Mesendoderm (in vitro differentiated cells): ENCODE measurements around the gene CD38. TPM values are rescaled to one million over a fixed set of nuclear protein-coding genes. Genes with fewer than 3 reads are reported as not detected.
"Not testable (repeated sequence)": the region's sequence is repeated elsewhere in the genome, so short reads cannot be mapped to it uniquely, and the experiment has no call there.

ENCODE experiments used
- DNase-seq: peaks from one replicate; pipeline ENCODE4 v3.0.0; 2013
- H2AK5ac ChIP-seq: 2 replicates; pipeline ENCODE4 v1.6.1; 2013; ENCODE audit warnings: low read length, inconsistent platforms
- H2BK120ac ChIP-seq: 2 replicates; pipeline ENCODE4 v1.6.1; 2013; ENCODE audit warnings: low read depth, mild to moderate bottlenecking, low read length, moderate library complexity, mixed read lengths
- H2BK15ac ChIP-seq: replicated peaks from 2 replicates; pipeline ENCODE4 v1.6.1; 2013; ENCODE audit warnings: low read depth, mild to moderate bottlenecking, moderate library complexity
- H2BK5ac ChIP-seq: 2 replicates; pipeline ENCODE4 v1.6.1; 2013; ENCODE audit warnings: low read length, inconsistent platforms
- H3K18ac ChIP-seq: 2 replicates; pipeline ENCODE4 v1.6.1; 2013; ENCODE audit warnings: mild to moderate bottlenecking, low read length, mixed read lengths
- H3K23ac ChIP-seq: one replicate; pipeline ENCODE4 v1.6.1; 2013; ENCODE audit warnings: low read length
- H3K27ac ChIP-seq: 2 replicates; pipeline ENCODE4 v1.5.1; 2013; ENCODE audit warnings: low read depth, mild to moderate bottlenecking, inconsistent platforms, low read length, moderate library complexity
- H3K27me3 ChIP-seq: 2 replicates; pipeline ENCODE4 v1.6.1; 2013; ENCODE audit warnings: low read length, control low read depth, mild to moderate bottlenecking, inconsistent platforms; ENCODE audit not compliant: insufficient read depth, poor library complexity
- H3K36me3 ChIP-seq: 2 replicates; pipeline ENCODE4 v1.6.1; 2013; ENCODE audit warnings: low read length, inconsistent platforms; ENCODE audit not compliant: control insufficient read depth, insufficient read depth
- H3K4ac ChIP-seq: one replicate; pipeline ENCODE4 v1.6.1; 2013; ENCODE audit warnings: low read depth, mild to moderate bottlenecking, low read length, moderate library complexity
- H3K4me1 ChIP-seq: 2 replicates; pipeline ENCODE4 v1.6.1; 2013; ENCODE audit warnings: low read depth, low read length, inconsistent platforms; ENCODE audit not compliant: control insufficient read depth
- H3K4me2 ChIP-seq: 2 replicates; pipeline ENCODE4 v1.6.1; 2013; ENCODE audit warnings: low read length
- H3K4me3 ChIP-seq: 2 replicates; pipeline ENCODE4 v1.5.1; 2013; ENCODE audit warnings: mild to moderate bottlenecking, low read length
- H3K56ac ChIP-seq: one replicate; pipeline ENCODE4 v1.6.1; 2013; ENCODE audit warnings: low read length
- H3K79me1 ChIP-seq: 2 replicates; pipeline ENCODE4 v1.6.1; 2013; ENCODE audit warnings: low read length, inconsistent platforms
- H3K79me2 ChIP-seq: 2 replicates; pipeline ENCODE4 v1.6.1; 2013; ENCODE audit warnings: mild to moderate bottlenecking, low read length; ENCODE audit not compliant: control insufficient read depth, insufficient read depth
- H3K9ac ChIP-seq: 2 replicates; pipeline ENCODE4 v1.6.1; 2013; ENCODE audit warnings: low read length, inconsistent platforms
- H4K5ac ChIP-seq: one replicate; pipeline ENCODE4 v1.6.1; 2013; ENCODE audit warnings: low read length
- H4K8ac ChIP-seq: one replicate; pipeline ENCODE4 v1.6.1; 2013; ENCODE audit warnings: low read depth, mild to moderate bottlenecking, control low read depth, low read length, moderate library complexity
- WGBS: extraction: QIAGEN DNeasy Blood & Tissue Kit; methylation state at CpG from one replicate; pipeline ENCODE4 v1.1.7; 2013; ENCODE audit warnings: low lambda C conversion rate, missing lambda C conversion rate; ENCODE audit not compliant: insufficient coverage; ENCODE audit errors: extremely low coverage; 5-methylcytosine and 5-hydroxymethylcytosine counted together
- polyA plus RNA-seq, 2 experiments: library from polyadenylated mRNA; stranded (reverse); fragments of 200-250 nt; gene quantifications; one replicate each; pipeline ENCODE4 v1.2.3, GENCODE V29; 2013

CD38 gene
- polyA plus RNA-seq (2013, experiment 1 of 2), result 0.10 TPM
- polyA plus RNA-seq (2013, experiment 2 of 2), result 0.10 TPM

DNA sequence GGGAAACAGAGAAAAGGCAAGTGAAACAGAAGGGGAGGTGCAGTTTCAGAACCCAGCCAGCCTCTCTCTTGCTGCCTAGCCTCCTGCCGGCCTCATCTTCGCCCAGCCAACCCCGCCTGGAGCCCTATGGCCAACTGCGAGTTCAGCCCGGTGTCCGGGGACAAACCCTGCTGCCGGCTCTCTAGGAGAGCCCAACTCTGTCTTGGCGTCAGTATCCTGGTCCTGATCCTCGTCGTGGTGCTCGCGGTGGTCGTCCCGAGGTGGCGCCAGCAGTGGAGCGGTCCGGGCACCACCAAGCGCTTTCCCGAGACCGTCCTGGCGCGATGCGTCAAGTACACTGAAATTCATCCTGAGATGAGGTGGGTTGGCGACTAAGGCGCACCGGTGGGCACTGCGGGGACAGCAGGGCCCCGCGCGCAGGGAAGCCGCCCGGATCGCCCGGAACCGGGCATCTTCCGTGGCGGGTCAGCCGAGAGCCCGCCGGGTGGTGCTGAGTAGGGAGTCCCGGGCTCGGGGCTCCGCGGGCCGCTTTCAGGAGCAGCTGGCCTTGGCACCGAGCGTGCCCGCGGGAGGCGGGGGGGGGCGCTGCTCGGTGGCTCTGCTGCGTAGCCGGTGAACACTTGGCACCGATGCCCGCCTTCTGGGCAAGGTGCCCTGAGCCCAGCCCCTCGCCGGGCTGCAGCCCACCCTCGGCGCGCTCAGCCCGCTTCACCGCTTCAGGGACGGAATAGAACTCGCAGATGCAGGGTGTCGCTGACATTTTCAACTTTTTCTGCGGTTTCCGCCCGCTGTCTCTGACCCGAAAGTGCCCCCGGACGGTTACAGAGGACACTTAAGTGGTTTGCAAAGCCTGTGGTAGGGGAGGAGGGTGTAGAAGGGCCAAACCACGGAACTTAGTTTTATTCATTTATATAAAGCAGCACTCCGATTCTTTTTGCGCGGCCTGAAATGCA, at the start of gene CD38:
Gene CD38, plus strand, starts transcription at position 40 of the 953 bp plus-strand sequence. Its CDS starts 87 bp downstream, at position 127.
- no peak within 1 kb of the TSS for H2BK120ac ChIP-seq
- H3K27ac ChIP-seq, result no peak within 1 kb of the TSS
- peak within 1 kb of the TSS; percentile 53 for H3K23ac ChIP-seq
- H2AK5ac ChIP-seq, result no peak within 1 kb of the TSS
- no peak within 1 kb of the TSS for H3K18ac ChIP-seq
- H3K4me3 ChIP-seq, result peak within 1 kb of the TSS; percentile 19
- WGBS, result no CpG with 5 or more reads among the region's 76 CpGs
- H3K79me2 ChIP-seq, result no peaks in the 10 kb centered on the region
- H3K9ac ChIP-seq, result peak within 1 kb of the TSS; percentile 4
- peaks cover 20% of the 10 kb centered on the region for H3K27me3 ChIP-seq
- peak within 1 kb of the TSS; percentile 84 for H3K4me2 ChIP-seq
- H2BK5ac ChIP-seq, result no peak within 1 kb of the TSS
- H3K79me1 ChIP-seq, result no peaks in the 10 kb centered on the region
- peak; percentile 22 for DNase-seq
- H4K8ac ChIP-seq, result no peak within 1 kb of the TSS
- H2BK15ac ChIP-seq, result no peak within 1 kb of the TSS
- H3K4ac ChIP-seq, result no peak within 1 kb of the TSS
- no peaks in the 10 kb centered on the region for H3K36me3 ChIP-seq
- no peaks in the 10 kb centered on the region for H3K4me1 ChIP-seq
- H4K5ac ChIP-seq, result no peak within 1 kb of the TSS
- peak within 1 kb of the TSS; percentile 58 for H3K56ac ChIP-seq

GRCh38 chr4:15729910-15730533, 48.1 kb upstream of the CD38 start:
- Histone ChIP-seq H3K79me1 (no peaks in the 10 kb centered on the region), H3K9ac (no peak overlapping the region), H4K8ac (no peak overlapping the region), H2AK5ac (no peak overlapping the region), H2BK15ac (no peak overlapping the region), H2BK120ac (no peak overlapping the region), H3K4ac (no peak overlapping the region), H3K27me3 (no peaks in the 10 kb centered on the region), H3K23ac (no peak overlapping the region), H3K4me1 (no peaks in the 10 kb centered on the region), H3K18ac (no peak overlapping the region), H3K36me3 (no peaks in the 10 kb centered on the region), H3K79me2 (no peaks in the 10 kb centered on the region), H2BK5ac (no peak overlapping the region), H3K27ac (no peak overlapping the region), H3K56ac (no peak overlapping the region), H3K4me3 (no peak overlapping the region), H4K5ac (no peak overlapping the region), H3K4me2 (no peak overlapping the region)
- DNase-seq, result peak; percentile 59
- 100% methylated on average over 1 of the region's 3 CpGs for WGBS

GRCh38 chr4:15733061-15733460, 45.1 kb upstream of the CD38 start:
- H2BK15ac ChIP-seq, H2AK5ac ChIP-seq, H3K4me2 ChIP-seq, H3K4ac ChIP-seq, DNase-seq, H3K23ac ChIP-seq, H3K27ac ChIP-seq, H3K18ac ChIP-seq, H3K4me1 ChIP-seq, H4K5ac ChIP-seq, H3K4me3 ChIP-seq, H3K27me3 ChIP-seq, H2BK120ac ChIP-seq, H3K36me3 ChIP-seq, H3K79me1 ChIP-seq, H3K56ac ChIP-seq, H3K9ac ChIP-seq, H4K8ac ChIP-seq, H2BK5ac ChIP-seq, H3K79me2 ChIP-seq: not testable (repeated sequence)
- no CpG with 5 or more reads among the region's 5 CpGs for WGBS

GRCh38 chr4:15735536-15735935, 42.6 kb upstream of the CD38 start:
- Histone ChIP-seq H4K8ac (no peak overlapping the region), H2BK120ac (no peak overlapping the region), H3K18ac (no peak overlapping the region), H3K79me1 (no peaks in the 10 kb centered on the region), H2AK5ac (no peak overlapping the region), H2BK5ac (no peak overlapping the region), H3K56ac (no peak overlapping the region), H3K36me3 (no peaks in the 10 kb centered on the region), H3K4me1 (no peaks in the 10 kb centered on the region), H3K27me3 (no peaks in the 10 kb centered on the region), H3K27ac (no peak overlapping the region), H3K9ac (no peak overlapping the region), H3K23ac (no peak overlapping the region), H3K79me2 (no peaks in the 10 kb centered on the region), H3K4ac (no peak overlapping the region), H3K4me2 (no peak overlapping the region), H2BK15ac (no peak overlapping the region), H4K5ac (no peak overlapping the region), H3K4me3 (no peak overlapping the region)
- no peak for DNase-seq
- no CpG with 5 or more reads among the region's 6 CpGs for WGBS

DNA sequence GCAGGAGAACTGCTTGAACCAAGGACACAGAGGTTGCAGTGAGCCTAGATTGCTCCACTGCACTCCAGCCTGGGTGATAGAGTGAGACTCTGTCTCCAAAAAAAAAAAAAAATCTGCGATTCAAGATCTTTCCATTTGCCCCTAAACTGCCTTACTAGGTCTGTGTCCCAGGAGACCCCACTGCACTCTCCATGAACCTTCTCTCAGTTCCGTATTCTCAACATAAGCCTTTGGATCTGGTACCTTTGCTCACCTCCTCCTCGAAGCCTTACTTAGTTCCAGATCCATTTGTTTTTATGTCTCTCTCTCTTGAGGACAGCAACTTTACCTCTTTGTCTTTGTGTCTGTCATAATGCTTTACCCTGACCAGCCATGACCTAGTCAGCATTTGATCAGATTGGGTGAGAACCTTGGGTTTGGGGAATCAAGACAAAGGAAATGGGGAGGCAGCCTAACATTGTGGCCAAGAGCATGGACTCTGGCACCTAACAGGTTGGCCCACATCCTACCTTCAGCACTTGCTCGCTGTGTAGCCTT, 41.5 kb upstream of the CD38 start:
- Histone ChIP-seq H3K27ac (no peak overlapping the region), H3K36me3 (no peaks in the 10 kb centered on the region), H3K79me2 (no peaks in the 10 kb centered on the region), H4K5ac (no peak overlapping the region), H3K18ac (no peak overlapping the region), H3K4me3 (no peak overlapping the region), H3K4me2 (no peak overlapping the region), H3K23ac (no peak overlapping the region), H3K4ac (no peak overlapping the region), H2BK5ac (no peak overlapping the region), H3K56ac (no peak overlapping the region), H2BK120ac (no peak overlapping the region), H3K79me1 (no peaks in the 10 kb centered on the region), H4K8ac (no peak overlapping the region), H2BK15ac (no peak overlapping the region), H2AK5ac (no peak overlapping the region), H3K27me3 (no peaks in the 10 kb centered on the region), H3K4me1 (no peaks in the 10 kb centered on the region), H3K9ac (no peak overlapping the region)
- WGBS, result no CpG with 5 or more reads among the region's 4 CpGs
- DNase-seq, result no peak
